OCI-LY7 (cell line): ENCODE results near the gene JPT2.

Experiments used
- EZH2phosphoT487 ChIP-seq: fragments of 200-600 bp; sonication (generic); IDR thresholded peaks from 2 replicates; pipeline ENCODE4 v1.6.1; 2018; ENCODE audit warnings: low read depth, borderline replicate concordance, mild to moderate bottlenecking, mixed run types, antibody characterized with exemption, low read length, moderate library complexity, mixed read lengths
- TF ChIP-seq, protein P1 (sequence below): fragments of 200-600 bp; sonication (generic); conservative IDR thresholded peaks from 2 replicates; pipeline ENCODE4 v1.5.1; 2014; ENCODE audit warnings: mild to moderate bottlenecking, antibody characterized with exemption, low read length, moderate library complexity, mixed read lengths

DNA sequence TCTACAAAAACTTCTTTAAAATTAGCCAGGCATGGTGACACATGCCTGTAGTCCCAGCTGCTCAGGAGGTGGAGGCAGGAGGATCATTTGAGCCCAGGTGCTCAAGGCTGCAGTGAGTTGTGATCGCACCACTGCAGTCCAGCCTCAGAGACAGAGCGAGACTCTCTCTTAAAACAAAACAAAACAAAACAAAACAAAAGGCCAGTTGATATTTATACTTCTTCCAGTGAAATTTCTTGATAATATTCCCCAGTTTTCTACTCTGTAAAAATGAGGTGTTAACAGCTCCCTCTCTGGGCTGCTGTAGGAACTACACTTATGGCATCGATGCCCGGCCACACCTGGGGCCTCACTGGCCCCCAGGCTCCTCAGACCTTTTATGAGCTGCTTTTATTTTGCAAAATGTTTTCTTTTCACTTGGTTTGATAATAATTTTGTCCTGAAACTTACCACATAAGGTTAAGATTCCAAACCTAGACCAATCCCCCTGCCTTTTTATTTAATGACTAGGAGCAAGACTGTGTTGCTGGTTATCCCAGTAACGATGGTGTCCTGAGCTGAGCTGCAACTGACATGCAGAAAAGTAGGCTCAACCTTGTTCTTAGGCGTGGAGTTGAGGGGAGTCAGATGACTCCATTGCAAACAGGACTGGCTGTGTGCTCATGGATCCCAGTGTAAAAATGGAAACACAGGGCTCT, 45.5 kb downstream of the JPT2 start:
- TF ChIP-seq, protein P1, sequence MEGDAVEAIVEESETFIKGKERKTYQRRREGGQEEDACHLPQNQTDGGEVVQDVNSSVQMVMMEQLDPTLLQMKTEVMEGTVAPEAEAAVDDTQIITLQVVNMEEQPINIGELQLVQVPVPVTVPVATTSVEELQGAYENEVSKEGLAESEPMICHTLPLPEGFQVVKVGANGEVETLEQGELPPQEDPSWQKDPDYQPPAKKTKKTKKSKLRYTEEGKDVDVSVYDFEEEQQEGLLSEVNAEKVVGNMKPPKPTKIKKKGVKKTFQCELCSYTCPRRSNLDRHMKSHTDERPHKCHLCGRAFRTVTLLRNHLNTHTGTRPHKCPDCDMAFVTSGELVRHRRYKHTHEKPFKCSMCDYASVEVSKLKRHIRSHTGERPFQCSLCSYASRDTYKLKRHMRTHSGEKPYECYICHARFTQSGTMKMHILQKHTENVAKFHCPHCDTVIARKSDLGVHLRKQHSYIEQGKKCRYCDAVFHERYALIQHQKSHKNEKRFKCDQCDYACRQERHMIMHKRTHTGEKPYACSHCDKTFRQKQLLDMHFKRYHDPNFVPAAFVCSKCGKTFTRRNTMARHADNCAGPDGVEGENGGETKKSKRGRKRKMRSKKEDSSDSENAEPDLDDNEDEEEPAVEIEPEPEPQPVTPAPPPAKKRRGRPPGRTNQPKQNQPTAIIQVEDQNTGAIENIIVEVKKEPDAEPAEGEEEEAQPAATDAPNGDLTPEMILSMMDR = peak; percentile 90
- no peak for TF ChIP-seq EZH2phosphoT487
